ENCODE measurements around the gene CFAP61.

DNA sequence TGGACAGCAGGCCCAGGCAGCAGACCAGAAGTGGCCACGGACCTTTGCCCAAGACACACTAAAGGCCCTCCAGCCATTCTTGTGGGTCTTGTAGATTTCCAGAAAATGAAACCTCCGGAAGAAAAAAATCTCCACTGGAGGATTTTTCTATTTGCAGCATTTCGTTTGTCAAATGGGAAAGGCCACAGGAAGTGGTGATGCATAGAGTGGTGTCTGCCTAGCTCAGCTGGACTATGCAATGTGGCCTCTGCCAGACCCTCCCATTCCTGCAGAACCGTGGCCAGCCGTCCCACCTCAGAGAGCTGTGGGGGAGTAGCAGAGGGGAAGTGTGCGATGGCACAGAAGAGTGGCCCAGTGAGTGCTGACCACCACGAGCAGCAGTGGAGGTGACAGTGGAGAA lies 291.6 kb downstream of the CFAP61 start:
- TF ChIP-seq, protein P1, sequence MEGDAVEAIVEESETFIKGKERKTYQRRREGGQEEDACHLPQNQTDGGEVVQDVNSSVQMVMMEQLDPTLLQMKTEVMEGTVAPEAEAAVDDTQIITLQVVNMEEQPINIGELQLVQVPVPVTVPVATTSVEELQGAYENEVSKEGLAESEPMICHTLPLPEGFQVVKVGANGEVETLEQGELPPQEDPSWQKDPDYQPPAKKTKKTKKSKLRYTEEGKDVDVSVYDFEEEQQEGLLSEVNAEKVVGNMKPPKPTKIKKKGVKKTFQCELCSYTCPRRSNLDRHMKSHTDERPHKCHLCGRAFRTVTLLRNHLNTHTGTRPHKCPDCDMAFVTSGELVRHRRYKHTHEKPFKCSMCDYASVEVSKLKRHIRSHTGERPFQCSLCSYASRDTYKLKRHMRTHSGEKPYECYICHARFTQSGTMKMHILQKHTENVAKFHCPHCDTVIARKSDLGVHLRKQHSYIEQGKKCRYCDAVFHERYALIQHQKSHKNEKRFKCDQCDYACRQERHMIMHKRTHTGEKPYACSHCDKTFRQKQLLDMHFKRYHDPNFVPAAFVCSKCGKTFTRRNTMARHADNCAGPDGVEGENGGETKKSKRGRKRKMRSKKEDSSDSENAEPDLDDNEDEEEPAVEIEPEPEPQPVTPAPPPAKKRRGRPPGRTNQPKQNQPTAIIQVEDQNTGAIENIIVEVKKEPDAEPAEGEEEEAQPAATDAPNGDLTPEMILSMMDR (IDR thresholded peaks at IDR 0.05), result no peak
- TF ChIP-seq POLR2A (IDR thresholded peaks at IDR 0.05) (no peak), POLR2AphosphoS5 (IDR thresholded peaks at IDR 0.05) (no peak)

Measured in breast epithelium (tissue), 3 donors.